D341Med (cell line): ENCODE results near the gene JARID2.
A peak's percentile ranks its signal among the peaks of the same experiment; 100 is the strongest.

Experiments
- DNase-seq: peaks from one replicate; pipeline ENCODE4 v3.0.0; 2012; ENCODE audit warnings: low spot score

The JARID2 gene

DNA sequence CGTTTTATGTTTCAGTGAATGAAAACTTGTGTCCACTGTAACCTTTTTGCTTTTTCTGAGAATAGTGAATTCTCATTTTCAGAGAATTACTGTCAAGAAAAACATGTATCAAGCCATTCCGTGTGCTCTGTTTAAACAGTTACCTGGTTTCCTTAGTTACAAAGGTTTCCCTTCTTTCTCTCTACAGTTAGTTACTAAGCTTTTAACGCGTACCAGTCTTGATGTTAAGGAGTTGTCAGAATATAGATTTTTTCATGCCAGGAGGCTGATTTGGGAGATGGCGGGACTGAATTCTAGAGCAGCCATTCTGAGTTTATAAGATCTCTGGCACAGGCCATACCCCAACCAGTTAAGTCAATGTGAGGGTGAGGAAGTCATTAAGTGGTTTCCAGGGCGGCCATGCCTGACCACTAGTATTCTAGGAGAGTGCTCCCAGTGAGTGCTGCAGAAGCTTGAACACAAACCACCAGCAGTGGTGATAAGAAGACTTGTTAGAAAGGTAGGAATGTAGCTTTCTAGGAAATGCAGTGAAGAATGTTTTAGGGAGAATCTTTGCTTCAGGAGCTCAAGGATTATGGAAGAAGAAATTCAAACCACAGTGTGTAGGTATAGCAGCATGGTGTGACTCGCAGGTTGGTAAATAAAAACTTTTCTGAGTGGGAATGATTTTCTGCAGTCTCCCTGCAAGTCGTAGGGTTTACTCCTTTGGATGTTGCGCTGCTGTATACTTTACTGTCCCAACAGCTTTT is 112.9 kb downstream of the JARID2 start:
- no peak for DNase-seq

DNA sequence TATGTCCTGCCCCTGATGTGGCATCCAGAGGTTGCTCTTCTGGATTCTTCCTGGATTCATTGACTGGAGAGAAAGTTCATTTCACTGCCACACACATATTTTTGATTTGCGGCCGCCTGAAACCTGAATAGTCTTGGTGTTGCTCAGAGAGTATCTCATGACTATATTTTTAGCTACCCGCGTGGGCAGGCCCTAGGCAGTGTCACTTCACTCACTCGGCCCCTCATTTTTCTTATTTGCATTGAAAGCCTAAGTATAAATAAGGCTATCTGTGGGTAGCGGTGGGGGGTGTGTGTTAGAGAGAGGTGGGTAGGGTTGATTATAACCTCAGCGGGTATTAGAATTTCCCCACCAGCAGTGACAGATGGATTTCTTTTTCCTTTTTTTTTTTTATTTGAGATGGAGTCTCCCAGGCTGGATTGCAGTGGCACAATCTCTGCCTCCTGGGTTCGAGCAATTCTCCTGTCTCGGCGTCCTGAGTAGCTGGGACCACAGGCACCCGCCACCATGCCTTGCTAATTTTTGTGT is 113.5 kb downstream of the JARID2 start:
- no peak for DNase-seq

DNA sequence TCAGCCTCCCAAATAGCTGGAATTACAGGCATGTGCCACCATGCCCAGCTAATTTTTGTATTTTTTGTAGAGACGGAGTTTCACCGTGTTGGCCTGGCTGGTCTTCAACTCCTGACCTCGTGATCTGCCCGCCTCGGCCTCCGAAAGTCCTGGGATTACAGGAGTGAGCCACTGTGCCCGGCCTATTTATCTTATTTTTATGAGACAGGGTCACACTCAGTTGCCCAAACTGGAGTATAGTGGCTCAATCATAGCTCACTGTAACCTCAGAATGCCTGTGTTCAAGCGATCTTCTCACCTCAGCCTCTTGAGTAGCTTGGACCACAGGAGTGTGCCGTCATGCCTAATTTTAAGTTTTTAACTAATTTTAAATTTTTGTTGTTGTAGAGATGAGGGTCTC is 114.4 kb downstream of the JARID2 start:
- no peak for DNase-seq

DNA sequence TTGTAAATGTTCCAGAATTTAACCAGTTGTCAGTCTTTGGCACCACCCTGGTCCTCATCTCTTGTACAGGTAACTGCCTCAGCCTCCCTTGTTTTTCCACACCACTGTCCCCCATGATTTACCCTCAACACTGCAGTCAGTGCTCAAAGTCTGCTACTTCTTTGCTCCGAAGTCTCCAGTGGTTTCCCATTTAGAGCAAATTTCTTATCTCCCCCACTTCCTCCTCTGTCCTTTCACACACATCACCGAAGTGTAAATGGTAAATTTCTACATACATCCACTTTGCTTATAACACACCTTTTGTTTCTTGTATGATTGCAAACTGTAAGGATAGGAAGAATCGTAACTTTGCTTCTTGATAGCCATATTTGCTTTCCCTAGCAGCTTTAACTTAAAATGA is 115.3 kb downstream of the JARID2 start:
- DNase-seq = no peak

DNA sequence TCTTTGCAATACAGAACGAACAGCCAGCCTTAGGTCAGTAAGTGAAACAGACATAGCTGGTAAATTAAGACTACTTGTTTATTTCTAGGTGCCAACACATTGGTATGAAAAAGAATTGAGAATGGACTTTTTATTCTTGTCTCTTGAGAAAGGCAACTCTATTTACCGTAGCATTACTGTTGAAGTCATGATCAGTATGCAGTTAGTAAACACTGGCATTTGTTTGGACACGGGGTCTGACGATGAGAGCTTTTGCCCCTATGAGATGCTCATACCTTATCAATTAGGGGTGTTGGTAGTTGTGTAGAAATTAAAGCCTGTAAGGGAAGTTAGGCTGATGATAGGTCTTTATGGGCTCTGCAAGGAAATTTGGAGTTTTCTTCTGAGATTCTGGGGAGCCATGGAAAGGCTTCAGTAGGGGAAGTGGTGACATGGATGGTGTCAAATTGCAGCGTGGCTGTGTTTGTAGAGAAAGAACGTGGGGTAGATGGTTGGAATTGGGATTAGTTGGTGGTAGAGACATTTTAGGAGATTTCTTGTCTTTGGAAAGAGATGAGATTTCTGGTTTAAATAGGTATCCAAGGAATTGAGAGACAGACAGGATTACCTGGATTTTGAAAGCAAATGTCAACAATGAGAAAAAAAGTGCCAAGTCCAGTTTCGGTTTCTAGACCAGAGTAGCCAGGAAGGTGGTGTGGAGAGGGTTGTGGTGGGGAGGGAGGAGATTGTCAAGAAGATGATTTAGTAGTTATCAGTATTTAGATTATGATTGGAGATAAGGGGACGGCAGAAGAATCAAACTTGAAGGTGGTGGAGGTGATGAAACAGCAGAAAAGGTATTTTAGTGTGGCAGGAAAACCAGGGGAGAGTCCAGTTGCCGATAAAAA is 116.6 kb downstream of the JARID2 start:
- no peak for DNase-seq

DNA sequence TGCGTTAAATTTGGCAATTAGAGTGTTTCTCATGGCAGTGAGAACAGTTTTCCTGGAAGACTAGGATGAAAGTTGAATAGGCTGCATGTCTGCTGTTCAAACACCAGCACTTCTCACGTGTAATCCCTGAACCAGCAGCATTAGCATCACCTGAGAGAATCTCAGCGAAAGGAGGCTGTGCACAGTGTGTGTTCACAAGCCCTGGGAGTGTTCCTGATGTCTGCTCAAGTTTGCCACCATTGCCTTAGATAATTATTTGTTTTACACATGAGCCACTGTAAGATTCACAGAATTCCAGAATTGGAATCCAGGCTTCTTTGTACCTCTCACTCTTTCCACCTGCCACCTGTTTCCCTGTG is 117.3 kb downstream of the JARID2 start:
- no peak for DNase-seq

DNA sequence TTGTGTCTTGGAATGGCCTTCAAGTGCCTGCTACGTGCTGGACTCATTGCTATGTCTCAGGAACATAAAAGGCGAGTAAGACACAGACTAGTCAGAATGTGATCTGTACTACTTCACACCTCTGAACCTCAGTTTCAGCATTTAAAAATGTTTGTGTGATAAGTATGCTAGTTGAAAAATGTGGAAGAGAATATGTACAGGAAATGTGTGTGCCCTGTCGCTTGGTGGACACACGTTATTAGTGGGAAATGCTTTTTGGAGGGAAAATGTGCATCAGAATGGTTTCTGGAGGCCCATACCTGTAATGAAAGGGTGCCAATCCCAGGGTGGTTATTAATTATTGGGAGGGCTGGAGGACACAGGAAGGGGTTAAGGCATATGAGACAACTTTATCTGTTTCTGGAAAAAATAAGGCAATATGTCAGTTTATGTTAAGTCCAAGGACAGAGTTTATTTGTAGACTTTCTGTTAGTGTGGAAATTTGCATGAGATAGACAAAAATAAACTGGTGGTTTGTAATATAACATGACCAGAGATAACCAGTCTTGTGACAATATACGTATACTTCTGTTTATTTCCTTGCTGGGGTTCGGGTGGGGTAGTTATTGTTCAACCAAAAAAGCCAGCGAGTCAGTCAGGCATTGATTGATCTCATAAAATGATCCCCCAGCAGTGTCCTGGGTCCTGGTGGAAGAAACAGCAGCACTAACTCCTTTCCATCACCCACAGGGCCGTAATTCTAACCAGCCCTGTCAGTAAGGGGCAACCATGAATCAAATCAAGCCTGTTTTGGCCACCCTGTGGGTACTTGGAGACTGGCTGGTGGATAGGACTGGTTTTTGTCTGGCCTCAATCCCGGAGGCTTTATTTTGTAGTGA is 117.9 kb downstream of the JARID2 start:
- DNase-seq = no peak

DNA sequence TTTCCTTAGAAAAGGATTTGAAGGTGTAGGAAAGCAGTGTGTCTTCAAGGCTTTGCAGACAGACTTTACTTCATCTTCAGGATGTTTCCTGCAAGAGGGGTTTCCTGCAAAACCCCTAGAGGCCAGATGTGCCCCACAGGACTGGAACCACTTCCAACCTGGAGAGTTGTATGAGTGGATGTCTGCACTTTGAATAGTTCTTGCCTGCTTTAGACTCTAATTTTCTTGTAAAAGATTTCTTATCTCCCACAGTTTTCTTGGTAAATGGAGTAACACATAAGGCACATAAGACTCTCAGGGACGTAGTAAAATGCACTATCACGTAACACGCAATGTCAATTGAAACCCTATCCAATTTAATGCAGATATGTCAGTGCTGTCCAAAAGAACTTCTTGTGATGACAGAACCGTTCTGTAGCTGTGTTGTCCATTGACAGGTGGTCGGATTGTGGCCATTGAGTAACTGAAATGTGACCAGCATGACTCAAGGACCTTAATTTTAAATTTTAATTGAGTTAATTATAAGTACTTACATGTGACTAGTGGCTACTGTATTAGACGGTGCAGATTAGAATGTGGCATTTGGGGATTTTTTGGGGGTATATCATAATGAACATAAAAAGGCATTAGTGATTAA is 118.7 kb downstream of the JARID2 start:
- no peak for DNase-seq

DNA sequence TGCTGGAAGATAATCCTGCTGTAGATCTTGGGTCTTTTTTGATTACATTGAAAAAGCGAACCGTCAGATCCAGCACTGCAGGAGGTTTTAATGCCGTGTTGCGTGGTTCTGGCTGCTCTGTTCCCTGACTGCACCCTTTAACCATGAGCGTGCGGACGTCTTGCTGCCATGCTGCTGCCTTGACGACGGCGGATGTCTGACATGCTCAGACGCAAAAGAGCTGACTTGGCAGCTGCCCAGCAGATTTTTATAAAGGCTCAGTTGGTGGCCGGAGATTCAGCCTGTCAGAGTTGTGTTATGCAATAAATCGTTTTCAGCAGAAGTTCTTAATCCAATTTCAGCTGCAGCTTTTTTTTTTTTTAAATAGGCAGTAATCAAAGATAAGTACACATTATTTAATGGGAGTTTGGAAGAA is 119.4 kb downstream of the JARID2 start:
- peak; percentile 55 for DNase-seq

DNA sequence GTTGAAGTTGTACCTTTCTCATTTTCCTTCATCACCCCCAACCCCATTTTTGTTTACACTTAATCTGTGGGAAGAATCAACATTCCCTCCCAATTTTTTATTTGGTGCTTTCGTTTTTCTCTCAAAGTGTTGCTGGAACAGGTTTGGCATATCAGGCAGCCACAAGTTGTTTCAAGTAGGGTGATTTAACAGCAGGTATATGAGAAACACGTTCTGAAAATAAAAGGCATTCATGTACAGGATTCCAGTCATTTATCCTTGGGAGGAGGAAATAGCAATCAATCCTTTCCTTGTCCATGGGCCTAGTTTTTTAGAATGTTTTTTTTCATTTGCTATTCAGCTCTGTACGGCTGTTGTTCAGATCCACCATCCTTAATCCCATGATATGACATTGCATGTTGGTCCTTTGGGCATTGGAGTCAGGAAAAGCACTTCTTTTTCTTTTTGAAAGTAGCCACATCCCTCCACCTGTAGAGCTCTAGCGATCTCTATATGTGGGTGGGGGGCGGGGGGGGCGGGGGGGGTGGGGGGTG is 120.2 kb downstream of the JARID2 start:
- no peak for DNase-seq

DNA sequence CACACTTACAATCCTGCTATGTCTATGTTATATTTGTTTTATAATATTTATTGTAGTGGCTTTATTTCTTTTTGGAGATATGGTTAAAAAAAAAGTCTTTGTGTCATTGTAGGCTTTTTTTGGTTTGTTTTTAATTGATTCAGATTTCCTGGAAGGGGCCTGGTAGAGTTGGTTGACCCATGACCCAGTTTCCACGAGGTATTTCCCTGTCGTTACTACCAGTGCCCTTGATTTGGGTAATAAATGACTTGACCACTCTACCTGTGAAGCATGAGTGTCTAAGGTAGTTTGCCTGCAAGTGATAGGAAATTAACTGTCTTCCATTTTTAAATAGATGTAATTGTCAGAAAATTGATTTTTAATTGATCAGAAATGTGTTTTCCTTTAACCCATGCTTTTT is 121.0 kb downstream of the JARID2 start:
- no peak for DNase-seq

DNA sequence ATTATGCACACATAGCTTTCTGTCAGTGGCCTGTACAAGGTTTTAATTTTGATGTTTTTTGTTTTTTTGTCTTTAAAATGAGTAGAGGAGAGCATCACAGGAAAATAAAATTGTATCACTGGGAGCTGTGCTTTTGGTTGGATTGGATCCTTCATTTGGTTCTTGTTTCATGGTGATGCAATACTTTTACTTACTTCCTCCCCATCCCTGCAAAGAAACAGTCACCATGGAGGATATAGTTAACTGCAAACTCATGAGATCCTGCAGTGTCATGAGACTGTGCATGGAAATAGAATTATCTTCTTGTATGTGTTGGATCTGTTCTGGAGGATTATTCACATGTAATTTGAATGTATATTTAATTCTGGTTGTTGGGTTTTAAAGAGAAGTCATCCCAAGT is 122.3 kb downstream of the JARID2 start:
- DNase-seq = no peak

DNA sequence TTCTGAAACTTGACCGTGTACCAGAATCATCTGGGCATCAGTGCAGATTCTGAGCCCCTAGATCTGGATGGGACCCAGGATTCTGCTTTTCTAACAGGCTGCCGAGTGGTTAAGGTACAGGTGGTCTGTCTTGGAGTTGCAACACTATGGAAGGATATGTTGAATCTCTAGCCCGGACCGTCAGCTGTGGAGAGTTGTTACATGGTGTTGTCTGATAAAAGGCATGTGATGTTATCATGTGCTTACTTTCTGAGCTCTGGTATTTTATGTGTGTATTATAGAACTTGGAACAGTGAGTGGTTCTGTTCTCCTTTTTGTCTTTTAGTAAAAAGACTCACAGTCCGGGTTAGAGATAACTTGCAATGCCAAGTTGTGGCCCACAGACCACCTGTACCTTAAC is 123.0 kb downstream of the JARID2 start:
- no peak for DNase-seq

DNA sequence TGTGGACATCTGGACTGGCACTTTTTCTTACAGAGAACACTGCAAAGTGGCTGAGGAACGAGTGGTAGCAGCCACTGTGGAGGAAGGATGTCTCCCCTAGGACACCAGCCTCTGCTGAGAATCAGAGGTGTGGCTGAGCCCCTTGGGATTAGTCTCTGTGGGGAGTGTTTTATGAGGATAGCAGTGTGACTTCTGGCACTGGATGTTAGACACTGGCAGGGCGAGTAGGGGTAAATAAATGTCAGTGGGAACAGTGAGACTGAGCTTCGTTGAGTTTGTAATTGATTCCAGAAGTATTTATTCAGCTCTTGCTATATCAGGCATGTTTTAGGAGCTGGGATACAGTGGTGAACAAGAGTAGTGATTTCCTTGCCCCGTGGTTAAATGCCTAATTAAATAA is 124.0 kb downstream of the JARID2 start:
- DNase-seq = peak; percentile 41

DNA sequence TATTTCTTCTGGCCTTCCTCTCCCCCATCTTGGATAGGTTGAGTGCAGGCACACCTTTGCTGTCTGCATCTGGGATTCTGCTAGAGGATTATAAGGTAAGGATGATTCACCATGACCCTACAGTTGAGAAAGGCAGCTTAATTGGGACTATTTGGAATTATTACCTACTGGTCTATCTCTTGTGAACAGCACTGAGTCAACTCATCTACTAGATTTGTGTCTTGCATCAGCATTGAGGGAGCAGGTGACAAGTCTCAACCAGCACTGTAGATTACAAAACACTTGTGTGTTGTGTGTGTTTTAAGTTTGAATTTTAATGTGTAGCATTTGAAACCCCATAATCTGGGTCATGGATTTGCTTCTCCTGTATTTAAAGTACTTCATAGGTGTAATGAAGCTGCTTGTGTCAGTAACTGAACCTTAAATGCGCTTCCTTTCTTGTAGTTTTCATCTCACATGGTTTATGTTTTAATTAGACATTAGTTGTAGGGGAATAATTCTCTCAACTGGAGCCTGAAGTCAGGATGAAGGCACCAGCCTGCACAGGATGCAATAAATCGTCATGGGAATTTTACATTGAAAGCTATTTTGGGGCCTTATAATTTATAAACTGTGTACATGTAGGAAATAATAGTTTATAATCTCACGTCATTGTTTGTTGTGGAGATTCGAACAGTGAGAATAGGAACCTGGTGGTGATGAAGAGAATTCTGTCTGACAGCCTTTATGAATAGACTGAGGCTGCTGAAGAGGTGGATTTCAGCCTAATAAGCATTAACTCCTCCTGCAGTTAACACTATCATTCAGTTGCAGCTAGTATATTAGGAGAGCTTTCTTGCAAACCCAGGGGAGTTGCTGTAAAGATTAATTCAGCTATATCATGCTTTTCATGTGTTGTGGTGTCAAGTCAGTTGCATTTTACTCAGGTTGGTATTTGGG is 125.1 kb downstream of the JARID2 start:
- DNase-seq = no peak

DNA sequence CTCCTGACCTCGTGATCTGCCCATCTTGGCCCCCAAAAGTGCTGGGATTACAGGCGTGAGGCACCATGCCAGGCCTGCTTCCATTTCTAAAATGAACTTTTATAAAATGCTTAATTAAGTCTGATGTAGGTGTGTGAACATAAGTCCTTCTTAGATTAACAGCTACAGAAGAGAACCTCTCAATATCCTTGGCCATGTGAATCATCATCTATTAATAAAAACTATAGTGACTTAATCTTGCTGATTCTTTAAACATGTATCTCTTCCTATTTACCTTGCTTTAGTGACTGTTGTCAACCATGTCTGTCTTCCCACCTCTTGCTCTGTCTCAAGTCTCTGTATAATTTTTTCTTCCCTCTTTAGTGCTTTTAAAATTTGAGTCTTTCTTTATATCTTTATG is 127.1 kb downstream of the JARID2 start:
- no peak for DNase-seq

DNA sequence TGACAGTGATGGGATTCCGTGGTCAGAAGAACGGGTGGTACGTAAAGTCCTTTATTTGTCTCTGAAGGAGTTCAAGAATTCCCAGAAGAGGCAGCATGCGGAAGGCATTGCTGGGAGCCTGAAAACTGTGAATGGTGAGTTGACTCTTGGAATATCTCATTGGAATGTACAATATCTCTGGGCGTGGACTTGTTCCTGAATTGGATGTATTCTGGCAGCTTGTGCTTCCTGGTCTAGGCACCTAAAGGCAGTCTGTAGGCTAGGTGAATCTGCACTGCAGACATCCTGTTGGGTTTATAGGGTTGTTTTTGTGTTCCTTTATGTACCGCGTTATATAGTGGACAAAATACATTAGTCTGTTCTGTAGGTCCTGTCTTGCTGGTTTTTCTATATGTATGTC is 128.2 kb downstream of the JARID2 start:
- DNase-seq = no peak

DNA sequence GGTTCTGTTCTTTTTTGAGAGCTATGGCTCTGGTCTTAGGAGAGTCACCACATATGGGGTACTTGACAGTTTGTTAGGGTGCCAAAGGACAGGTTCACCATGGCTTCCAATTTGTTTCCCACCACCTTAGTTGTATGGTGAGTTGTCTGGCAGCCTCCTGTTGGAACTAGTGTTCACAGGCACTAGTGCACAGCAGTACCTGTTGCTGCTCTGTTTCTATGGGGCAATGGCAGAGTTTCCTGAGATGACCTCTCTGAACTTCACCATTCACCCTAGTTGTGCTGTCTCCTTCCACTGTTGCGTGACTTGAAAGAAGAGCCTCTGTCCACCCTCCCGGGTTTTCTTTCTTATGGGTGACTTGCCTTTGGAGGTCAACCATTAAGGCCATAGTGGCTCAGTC is 129.1 kb downstream of the JARID2 start:
- no peak for DNase-seq

DNA sequence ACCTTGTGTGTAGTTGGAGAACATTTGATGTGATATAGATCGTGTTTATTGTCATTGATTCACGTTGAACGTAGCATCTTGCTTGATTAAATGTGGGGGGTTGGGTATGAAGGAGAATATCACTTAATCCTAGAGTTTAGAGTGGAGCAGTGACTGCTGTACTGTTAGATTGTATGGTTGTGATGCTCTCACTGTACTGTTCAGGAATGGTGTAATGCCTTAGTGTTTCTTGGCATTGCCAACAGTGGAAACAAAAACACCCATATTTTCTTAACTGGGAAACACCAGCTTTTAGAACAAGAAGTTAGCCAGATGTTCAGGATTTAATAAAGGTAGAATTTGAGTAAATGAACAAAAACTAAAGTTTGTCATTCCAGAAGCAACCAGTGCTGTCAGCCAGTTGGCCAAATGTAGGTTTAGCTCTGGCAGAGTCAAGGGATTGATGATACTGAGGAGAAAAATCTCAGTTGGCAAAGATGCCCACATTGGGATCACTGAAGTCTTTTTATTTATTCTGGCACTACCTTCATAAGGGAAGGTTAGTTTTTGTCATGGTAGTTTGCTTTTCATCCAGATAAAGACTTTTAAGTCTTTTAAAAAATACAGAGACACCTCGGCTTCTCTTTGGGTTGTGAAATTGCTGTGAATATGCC is 129.9 kb downstream of the JARID2 start:
- DNase-seq = no peak
